Bladder microvascular endothelial cell (primary cell): ENCODE results near the gene TGFBR3L. TPM values are rescaled to one million over a fixed set of nuclear protein-coding genes. Genes with fewer than 3 reads are reported as not detected.

Experiments used
- total RNA-seq: library from RNA; depleted of rRNA; stranded (reverse); fragments of >200 nt; gene quantifications from 2 replicates; pipeline ENCODE4 v1.2.3, GENCODE V29; 2014

TGFBR3L gene
- 0.38 TPM in 1 of 2 replicates, not detected in the other for total RNA-seq

GRCh38 chr19:7914598-7915045, at the start of gene TGFBR3L:
TSS of gene TGFBR3L (plus strand) at chr19:7914830.

GRCh38 chr19:7874076-7874896, 40.3 kb upstream of the TGFBR3L start, which contains the start of gene PRR36:
TSS of gene PRR36 (minus strand) at chr19:7874390. CDS start at chr19:7873689, 701 bp downstream.

GRCh38 chr19:7888145-7888825, 26.3 kb upstream of the TGFBR3L start, which contains the start of gene LRRC8E:
TSS of gene LRRC8E (plus strand) at chr19:7888510. CDS start at chr19:7895604, 7,094 bp downstream.

GRCh38 chr19:7903244-7904073, 11.2 kb upstream of the TGFBR3L start, which contains the start of gene MAP2K7:
TSS of gene MAP2K7 (plus strand) at chr19:7903877. CDS start at chr19:7903945, 68 bp downstream.

GRCh38 chr19:7919610-7920518, 5.2 kb downstream of the TGFBR3L start, which contains the start of gene SNAPC2:
TSS of gene SNAPC2 (plus strand) at chr19:7920338. CDS start at chr19:7920367, 29 bp downstream.

GRCh38 chr19:7926021-7926726, 11.5 kb downstream of the TGFBR3L start, which contains the start of gene CTXN1:
TSS of gene CTXN1 (minus strand) at chr19:7926135. CDS start at chr19:7925538, 597 bp downstream.

GRCh38 chr19:7943444-7944176, 29.0 kb downstream of the TGFBR3L start, which contains the start of gene TIMM44:
TSS of gene TIMM44 (minus strand) at chr19:7943666. CDS start at chr19:7943651, 15 bp downstream.

Other genes with a start within 250 kb of the TGFBR3L start
- gene RETN, start 245.8 kb upstream of the TGFBR3L start, total RNA-seq = not detected in 2 replicates
- not detected in 2 replicates for gene MCEMP1, start 237.7 kb upstream of the TGFBR3L start, total RNA-seq
- gene TRAPPC5, start 234.0 kb upstream of the TGFBR3L start, total RNA-seq = 52.0 and 117 TPM in 2 replicates
- not detected in 2 replicates for gene FCER2, start 212.7 kb upstream of the TGFBR3L start, total RNA-seq
- gene CLEC4G, start 182.7 kb upstream of the TGFBR3L start, total RNA-seq = not detected in 2 replicates
- not detected in 2 replicates for gene CD209, start 167.3 kb upstream of the TGFBR3L start, total RNA-seq
- gene CLEC4M, start 151.6 kb upstream of the TGFBR3L start, total RNA-seq = 0.44 TPM in 1 of 2 replicates, not detected in the other
- 11.0 and 16.7 TPM in 2 replicates for gene EVI5L, start 84.6 kb upstream of the TGFBR3L start, total RNA-seq
- 0.13 TPM in 1 of 2 replicates, not detected in the other for gene PRR36, start 40.4 kb upstream of the TGFBR3L start, total RNA-seq
- 0.32 and 1.1 TPM in 2 replicates for gene LRRC8E, start 26.3 kb upstream of the TGFBR3L start, total RNA-seq
- gene MAP2K7, start 11.0 kb upstream of the TGFBR3L start, total RNA-seq = 8.1 and 12.8 TPM in 2 replicates
- gene SNAPC2, start 5.5 kb downstream of the TGFBR3L start, total RNA-seq = 8.4 and 13.0 TPM in 2 replicates
- 2.3 and 4.4 TPM in 2 replicates for gene CTXN1, start 11.3 kb downstream of the TGFBR3L start, total RNA-seq
- 36.1 and 48.9 TPM in 2 replicates for gene TIMM44, start 28.8 kb downstream of the TGFBR3L start, total RNA-seq
- gene ELAVL1, start 90.8 kb downstream of the TGFBR3L start, total RNA-seq = 15.5 and 81.9 TPM in 2 replicates
- gene CCL25, start 137.9 kb downstream of the TGFBR3L start, total RNA-seq = not detected in 2 replicates
- gene FBN3, start 234.8 kb downstream of the TGFBR3L start, total RNA-seq = under 0.01 TPM in 2 replicates